Tibial artery (tissue), 4 donors: Measurements from ENCODE around the gene PXT1.

ENCODE experiments used
- DNase-seq, 2 donors: peaks; one replicate each; pipeline ENCODE4 v3.0.0-alpha.2; 2019
- H3K27ac ChIP-seq, 2 donors: fragments of 200-600 bp; sonication (generic) in 1 of 2; 1 replicate in 1 of 2; 2 replicates in 1 of 2; pipeline ENCODE4 v1.5.1; 2018 to 2019; ENCODE audit warnings: mild to moderate bottlenecking in 1 of 2
- H3K27me3 ChIP-seq, 2 donors: fragments of 200-600 bp; sonication (generic) in 1 of 2; one replicate each; pipeline versions ENCODE4 v1.5.1 to v1.6.0; 2016 to 2019
- H3K36me3 ChIP-seq, 3 donors: fragments of 200-600 bp; sonication (generic) in 2 of 3; one replicate each; pipeline ENCODE4 v1.5.1; 2016 to 2019; ENCODE audit warnings: mild to moderate bottlenecking in 2 of 3
- H3K4me1 ChIP-seq, 4 donors: fragments of 200-600 bp; sonication (generic) in 2 of 4; 1 replicate in 3 of 4; 2 replicates in 1 of 4; pipeline ENCODE4 v1.5.1; 2016 to 2019
- H3K4me3 ChIP-seq, 2 donors: fragments of 200-600 bp; sonication (generic) in 1 of 2; 1 replicate in 1 of 2; 2 replicates in 1 of 2; pipeline ENCODE4 v1.5.1; 2018 to 2019; ENCODE audit warnings: mild to moderate bottlenecking in 2 of 2
- H3K9me3 ChIP-seq, 3 donors: fragments of 200-600 bp; sonication (generic) in 1 of 3; one replicate each; pipeline ENCODE4 v1.5.1; 2016 to 2019
- intact Hi-C: fragments of 100-400 bp; cut with DNase I; formaldehyde crosslinking; loops from one replicate; pipeline ENCODE4 v1.15.0; 2023; ENCODE audit warnings: low total_unique reads
- TF ChIP-seq, protein P1 (sequence below), 2 experiments: fragments of 200-600 bp in 1 of 2; fragments of 450-650 bp in 1 of 2; IDR thresholded peaks; one replicate each; pipeline ENCODE4 v1.5.1; 2017 to 2019; ENCODE audit warnings: antibody characterized with exemption in 2 of 2, mild to moderate bottlenecking in 1 of 2, moderate library complexity in 1 of 2

Gene PXT1

GRCh38 chr6:36376742-36377141, 65.9 kb downstream of the PXT1 start:
- Histone ChIP-seq H3K4me1 (peaks cover 0 to 19% (median 3%) of the 10 kb centered on the region in 4 donors), H3K36me3 (no peaks in the 10 kb centered on the region), H3K4me3 (no peak overlapping the region), H3K9me3 (no peaks in the 10 kb centered on the region), H3K27ac (peak overlapping the region; percentile 43 to 65), H3K27me3 (no peaks in the 10 kb centered on the region)
- TF ChIP-seq, protein P1, sequence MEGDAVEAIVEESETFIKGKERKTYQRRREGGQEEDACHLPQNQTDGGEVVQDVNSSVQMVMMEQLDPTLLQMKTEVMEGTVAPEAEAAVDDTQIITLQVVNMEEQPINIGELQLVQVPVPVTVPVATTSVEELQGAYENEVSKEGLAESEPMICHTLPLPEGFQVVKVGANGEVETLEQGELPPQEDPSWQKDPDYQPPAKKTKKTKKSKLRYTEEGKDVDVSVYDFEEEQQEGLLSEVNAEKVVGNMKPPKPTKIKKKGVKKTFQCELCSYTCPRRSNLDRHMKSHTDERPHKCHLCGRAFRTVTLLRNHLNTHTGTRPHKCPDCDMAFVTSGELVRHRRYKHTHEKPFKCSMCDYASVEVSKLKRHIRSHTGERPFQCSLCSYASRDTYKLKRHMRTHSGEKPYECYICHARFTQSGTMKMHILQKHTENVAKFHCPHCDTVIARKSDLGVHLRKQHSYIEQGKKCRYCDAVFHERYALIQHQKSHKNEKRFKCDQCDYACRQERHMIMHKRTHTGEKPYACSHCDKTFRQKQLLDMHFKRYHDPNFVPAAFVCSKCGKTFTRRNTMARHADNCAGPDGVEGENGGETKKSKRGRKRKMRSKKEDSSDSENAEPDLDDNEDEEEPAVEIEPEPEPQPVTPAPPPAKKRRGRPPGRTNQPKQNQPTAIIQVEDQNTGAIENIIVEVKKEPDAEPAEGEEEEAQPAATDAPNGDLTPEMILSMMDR (IDR thresholded peaks at IDR 0.05): no peak
- DNase-seq: no peak
- intact Hi-C loops: no loop called here

GRCh38 chr6:36376183-36376582, 66.5 kb downstream of the PXT1 start:
- DNase-seq: no peak
- Histone ChIP-seq H3K4me1 (peaks cover 0 to 13% (median 2%) of the 10 kb centered on the region in 4 donors), H3K9me3 (no peaks in the 10 kb centered on the region), H3K27me3 (no peaks in the 10 kb centered on the region), H3K36me3 (no peaks in the 10 kb centered on the region), H3K27ac (no peak overlapping the region), H3K4me3 (no peak overlapping the region)
- intact Hi-C loops: no loop called here
- TF ChIP-seq, protein P1 (IDR thresholded peaks at IDR 0.05): no peak

- Histone ChIP-seq H3K4me3 (no peak overlapping the region), H3K27ac (no peak overlapping the region), H3K27me3 (no peaks in the 10 kb centered on the region), H3K36me3 (no peaks in the 10 kb centered on the region), H3K9me3 (no peaks in the 10 kb centered on the region), H3K4me1 (peaks cover 0 to 13% (median 2%) of the 10 kb centered on the region in 4 donors)
- TF ChIP-seq, protein P1 (IDR thresholded peaks at IDR 0.05): no peak
- intact Hi-C loops: no loop called here
- DNase-seq: no peak
Observed at GRCh38 chr6:36375644-36376155, 67.0 kb downstream of the PXT1 start.

DNA sequence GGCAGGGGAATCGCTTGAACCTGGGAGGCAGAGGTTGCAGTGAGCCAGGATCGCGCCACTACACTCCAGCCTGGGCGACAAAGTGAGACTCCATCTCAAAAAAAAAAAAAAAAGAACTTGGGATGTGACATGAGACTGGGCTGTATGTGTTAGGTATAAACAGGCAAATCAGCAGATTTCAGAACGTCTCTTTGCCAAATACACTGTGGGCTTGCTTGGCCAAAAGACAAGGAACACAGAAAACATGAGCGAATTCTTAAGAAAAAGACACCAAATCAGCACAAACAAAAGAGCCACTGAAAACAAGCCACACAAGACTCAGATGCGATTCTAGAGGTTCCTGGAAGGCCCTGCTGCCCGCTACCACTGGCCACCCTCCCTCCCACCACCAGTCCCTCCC, 67.7 kb downstream of the PXT1 start:
- Histone ChIP-seq H3K9me3 (no peaks in the 10 kb centered on the region), H3K27ac (no peak overlapping the region), H3K27me3 (no peaks in the 10 kb centered on the region), H3K4me1 (peaks cover 0 to 13% (median 2%) of the 10 kb centered on the region in 4 donors), H3K4me3 (no peak overlapping the region), H3K36me3 (no peaks in the 10 kb centered on the region)
- intact Hi-C loops: no loop called here
- TF ChIP-seq, protein P1 (IDR thresholded peaks at IDR 0.05): no peak
- DNase-seq: no peak

GRCh38 chr6:36374194-36374593, 68.5 kb downstream of the PXT1 start:
- intact Hi-C loops: no loop called here

More at GRCh38 chr6:36374194-36374593, 68.5 kb downstream of the PXT1 start:
- H3K27ac ChIP-seq: no peak overlapping the region
- no peak for DNase-seq
- TF ChIP-seq, protein P1 (IDR thresholded peaks at IDR 0.05): no peak
- peaks cover 0 to 13% (median 2%) of the 10 kb centered on the region in 4 donors for H3K4me1 ChIP-seq
- H3K9me3 ChIP-seq: no peaks in the 10 kb centered on the region
- H3K4me3 ChIP-seq: no peak overlapping the region
- H3K36me3 ChIP-seq: no peaks in the 10 kb centered on the region
- H3K27me3 ChIP-seq: no peaks in the 10 kb centered on the region
